Activated CD8-positive, alpha-beta memory T cell treated with anti-CD3 and anti-CD28 coated beads, Interleukin-2, amount 10 ng/mL, durations not matched to agents 7 days and 5 days (primary cell): ENCODE measurements around the gene ITPR2. TPM values are rescaled to one million over a fixed set of nuclear protein-coding genes. Genes with fewer than 3 reads are reported as not detected.
"Not testable (repeated sequence)": the region's sequence is repeated elsewhere in the genome, so short reads cannot be mapped to it uniquely, and the experiment has no call there.

Experiments
- ATAC-seq: fragments of 150-1000 bp; cut with Tn5 transposase; one replicate; pipeline ENCODE4 v1.10.0; 2021; ENCODE audit warnings: moderate library complexity
- CTCF ChIA-PET: fragments of 350-600 bp; sonication (Branson Sonifier 250); formaldehyde crosslinking; loops from one replicate; lab custom pipeline; 2021; ENCODE audit warnings: antibody characterized with exemption; lab: Charles Lee
- DNase-seq: peaks from one replicate; pipeline ENCODE4 v3.0.0-alpha.2; 2020
- H3K27ac Mint-ChIP-seq: one replicate; pipeline ENCODE4 v1.8.0; 2021; ENCODE audit warnings: mild to moderate bottlenecking, mixed read lengths
- H3K27me3 Mint-ChIP-seq: one replicate; pipeline ENCODE4 v1.8.0; 2021; ENCODE audit warnings: mixed read lengths
- H3K36me3 Mint-ChIP-seq: one replicate; pipeline ENCODE4 v1.8.0; 2021; ENCODE audit warnings: mild to moderate bottlenecking, mixed read lengths
- H3K4me1 Mint-ChIP-seq: one replicate; pipeline ENCODE4 v1.8.0; 2021; ENCODE audit warnings: mixed read lengths
- H3K4me3 Mint-ChIP-seq: one replicate; pipeline ENCODE4 v1.8.0; 2021; ENCODE audit warnings: mild to moderate bottlenecking, moderate library complexity, mixed read lengths
- H3K9me3 Mint-ChIP-seq: one replicate; pipeline ENCODE4 v1.8.0; 2022; ENCODE audit warnings: low read depth, mixed read lengths
- total RNA-seq, 2 experiments: library from RNA; stranded (reverse); gene quantifications; one replicate each; pipeline ENCODE4 v1.2.3, GENCODE V29; 2021

The ITPR2 gene
- total RNA-seq, 2 experiments from 2014 or later = 31.1 to 37.7 TPM

GRCh38 chr12:26863515-26863914 is 30.5 kb upstream of the ITPR2 start:
- Mint-ChIP-seq H3K4me1 (peaks cover 11% of the 10 kb centered on the region), H3K9me3 (no peaks in the 10 kb centered on the region), H3K27ac (no peak overlapping the region), H3K36me3 (peaks cover 1% of the 10 kb centered on the region), H3K27me3 (peaks cover under 1% of the 10 kb centered on the region), H3K4me3 (no peak overlapping the region)
- CTCF ChIA-PET = interaction anchor here (1.1 to 1.9 kb wide), 2 partner anchors 21 to 22 kb away, joined by 4 to 5 read pairs; no protein-coding TSS in a partner anchor
- ATAC-seq (no peak), DNase-seq (no peak)

GRCh38 chr12:26862787-26863186 is 29.8 kb upstream of the ITPR2 start:
- H3K4me3 Mint-ChIP-seq, H3K36me3 Mint-ChIP-seq, ATAC-seq, H3K4me1 Mint-ChIP-seq, H3K27ac Mint-ChIP-seq, H3K27me3 Mint-ChIP-seq, H3K9me3 Mint-ChIP-seq, DNase-seq: not testable (repeated sequence)
- CTCF ChIA-PET = interaction anchor here (1.1 to 1.9 kb wide), 2 partner anchors 22 kb away, joined by 4 to 5 read pairs; no protein-coding TSS in a partner anchor

GRCh38 chr12:26861690-26862089 is 28.7 kb upstream of the ITPR2 start:
- Mint-ChIP-seq H3K4me3 (no peak overlapping the region), H3K4me1 (no peaks in the 10 kb centered on the region), H3K36me3 (no peaks in the 10 kb centered on the region), H3K27ac (no peak overlapping the region), H3K27me3 (peaks cover 3% of the 10 kb centered on the region), H3K9me3 (no peaks in the 10 kb centered on the region)
- ATAC-seq (no peak), DNase-seq (no peak)
- CTCF ChIA-PET = no interaction called here

- Mint-ChIP-seq H3K9me3 (no peaks in the 10 kb centered on the region), H3K4me1 (no peaks in the 10 kb centered on the region), H3K27ac (no peak overlapping the region), H3K4me3 (no peak overlapping the region), H3K27me3 (peaks cover 3% of the 10 kb centered on the region), H3K36me3 (no peaks in the 10 kb centered on the region)
- CTCF ChIA-PET = interaction anchor here (1.0 to 4.3 kb wide), 4 partner anchors 14 to 449 kb away, joined by 3 to 34 read pairs (median 4); partner anchors contain the start of gene TM7SF3
- DNase-seq (no peak), ATAC-seq (no peak)
Measured at GRCh38 chr12:26857465-26858176, 24.6 kb upstream of the ITPR2 start.

- CTCF ChIA-PET = interaction anchor here (1.0 to 4.3 kb wide), 9 partner anchors 14 to 159 kb away, joined by 3 to 34 read pairs (median 4); partner anchors contain the start of gene TM7SF3
- no peaks in the 10 kb centered on the region for H3K9me3 Mint-ChIP-seq
- no peaks in the 10 kb centered on the region for H3K4me1 Mint-ChIP-seq
- DNase-seq (no peak), ATAC-seq (no peak)
- H3K36me3 Mint-ChIP-seq = no peaks in the 10 kb centered on the region
- H3K4me3 Mint-ChIP-seq = no peak overlapping the region
- H3K27me3 Mint-ChIP-seq = peaks cover 7% of the 10 kb centered on the region
- no peak overlapping the region for H3K27ac Mint-ChIP-seq
Measured at GRCh38 chr12:26855337-26855736, 22.3 kb upstream of the ITPR2 start.

- CTCF ChIA-PET = interaction anchor here (2.2 to 4.3 kb wide), 2 partner anchors 31 to 156 kb away, joined by 7 to 34 read pairs; no protein-coding TSS in a partner anchor
- ATAC-seq = peak; percentile 28
- no peak overlapping the region for H3K27ac Mint-ChIP-seq
Measured at GRCh38 chr12:26854031-26854390, 21.0 kb upstream of the ITPR2 start.

GRCh38 chr12:26853303-26854030 is 20.5 kb upstream of the ITPR2 start:
- H3K9me3 Mint-ChIP-seq = no peaks in the 10 kb centered on the region
- CTCF ChIA-PET = interaction anchor here (0.7 to 3.3 kb wide), 5 partner anchors 13 to 161 kb away, joined by 3 to 20 read pairs (median 4); partner anchors contain the start of gene TM7SF3
- H3K4me1 Mint-ChIP-seq = no peaks in the 10 kb centered on the region
- H3K4me3 Mint-ChIP-seq = no peak overlapping the region
- DNase-seq = peak; percentile 84
- peak overlapping the region; percentile 41 for H3K27ac Mint-ChIP-seq
- H3K36me3 Mint-ChIP-seq = no peaks in the 10 kb centered on the region
- ATAC-seq = peak; percentile 95
- peaks cover 12% of the 10 kb centered on the region for H3K27me3 Mint-ChIP-seq

More at GRCh38 chr12:26854031-26854390, 21.0 kb upstream of the ITPR2 start:
- Mint-ChIP-seq H3K4me1 (no peaks in the 10 kb centered on the region), H3K36me3 (no peaks in the 10 kb centered on the region), H3K27me3 (peaks cover 13% of the 10 kb centered on the region), H3K4me3 (no peak overlapping the region), H3K9me3 (no peaks in the 10 kb centered on the region)
- DNase-seq = no peak

GRCh38 chr12:26851031-26851809 is 18.2 kb upstream of the ITPR2 start:
- peaks cover 3% of the 10 kb centered on the region for H3K4me1 Mint-ChIP-seq
- CTCF ChIA-PET = interaction anchor here (1.2 to 3.3 kb wide), 2 partner anchors 13 to 33 kb away, joined by 3 to 20 read pairs; no protein-coding TSS in a partner anchor
- no peak for ATAC-seq
- peaks cover 15% of the 10 kb centered on the region for H3K27me3 Mint-ChIP-seq
- H3K27ac Mint-ChIP-seq = no peak overlapping the region
- H3K4me3 Mint-ChIP-seq = no peak overlapping the region
- no peaks in the 10 kb centered on the region for H3K9me3 Mint-ChIP-seq
- no peak for DNase-seq
- H3K36me3 Mint-ChIP-seq = no peaks in the 10 kb centered on the region

- no peaks in the 10 kb centered on the region for H3K9me3 Mint-ChIP-seq
- no peak for ATAC-seq
- no peaks in the 10 kb centered on the region for H3K36me3 Mint-ChIP-seq
- H3K4me1 Mint-ChIP-seq = peaks cover 3% of the 10 kb centered on the region
- no peak for DNase-seq
- CTCF ChIA-PET = interaction anchor here (0.8 to 3.0 kb wide), 4 partner anchors 15 to 174 kb away, joined by 3 to 15 read pairs (median 5); partner anchors contain the start of genes ITPR2 and MED21
- H3K27me3 Mint-ChIP-seq = peaks cover 22% of the 10 kb centered on the region
- H3K4me3 Mint-ChIP-seq = no peak overlapping the region
- H3K27ac Mint-ChIP-seq = no peak overlapping the region
Measured at GRCh38 chr12:26848156-26848825, 15.3 kb upstream of the ITPR2 start.

GRCh38 chr12:26847431-26847830 is 14.4 kb upstream of the ITPR2 start:
- no peak overlapping the region for H3K27ac Mint-ChIP-seq
- CTCF ChIA-PET = interaction anchor here (0.8 to 3.0 kb wide), 4 partner anchors 14 to 174 kb away, joined by 3 to 15 read pairs (median 5); partner anchors contain the start of genes ITPR2 and MED21
- no peak for ATAC-seq
- no peaks in the 10 kb centered on the region for H3K36me3 Mint-ChIP-seq
- H3K27me3 Mint-ChIP-seq = peaks cover 22% of the 10 kb centered on the region
- H3K9me3 Mint-ChIP-seq = no peaks in the 10 kb centered on the region
- H3K4me3 Mint-ChIP-seq = no peak overlapping the region
- DNase-seq = no peak
- peaks cover 3% of the 10 kb centered on the region for H3K4me1 Mint-ChIP-seq

GRCh38 chr12:26846416-26846815 is 13.4 kb upstream of the ITPR2 start:
- H3K9me3 Mint-ChIP-seq = no peaks in the 10 kb centered on the region
- CTCF ChIA-PET = interaction anchor here (0.6 to 1.5 kb wide), 10 partner anchors 12 to 232 kb away, joined by 3 to 9 read pairs (median 3); partner anchors contain the start of gene ITPR2
- no peaks in the 10 kb centered on the region for H3K36me3 Mint-ChIP-seq
- DNase-seq (no peak), ATAC-seq (no peak)
- H3K4me3 Mint-ChIP-seq = no peak overlapping the region
- peaks cover 3% of the 10 kb centered on the region for H3K4me1 Mint-ChIP-seq
- H3K27me3 Mint-ChIP-seq = peaks cover 22% of the 10 kb centered on the region
- no peak overlapping the region for H3K27ac Mint-ChIP-seq

GRCh38 chr12:26845984-26846383 is 13.0 kb upstream of the ITPR2 start:
- no peak overlapping the region for H3K4me3 Mint-ChIP-seq
- ATAC-seq (no peak), DNase-seq (no peak)
- H3K27ac Mint-ChIP-seq = no peak overlapping the region
- peaks cover 21% of the 10 kb centered on the region for H3K27me3 Mint-ChIP-seq
- no peaks in the 10 kb centered on the region for H3K9me3 Mint-ChIP-seq
- CTCF ChIA-PET = interaction anchor here (0.6 to 1.5 kb wide), 10 partner anchors 12 to 232 kb away, joined by 3 to 9 read pairs (median 3); partner anchors contain the start of gene ITPR2
- H3K36me3 Mint-ChIP-seq = no peaks in the 10 kb centered on the region
- H3K4me1 Mint-ChIP-seq = peaks cover 3% of the 10 kb centered on the region
